HG03280 (cell line): ENCODE data around the gene ZHX3.

Source experiments
- ATAC-seq: cut with Tn5 transposase; IDR thresholded peaks from one replicate; pipeline ENCODE4 v1.9.1; 2021; ENCODE audit warnings: mild to moderate bottlenecking, moderate library complexity; ENCODE audit not compliant: unreplicated experiment

ZHX3 gene

GRCh38 chr20:41200446-41201202, 116.9 kb downstream of the ZHX3 start:
- no peak for ATAC-seq

- ATAC-seq: no peak
These were observed 119.1 kb downstream of the ZHX3 start for GRCh38 chr20:41198443-41198842.

GRCh38 chr20:41196653-41197225, 120.8 kb downstream of the ZHX3 start:
- ATAC-seq: no peak

GRCh38 chr20:41192575-41192974, 125.0 kb downstream of the ZHX3 start:
- ATAC-seq: no peak

GRCh38 chr20:41191562-41192500, 125.7 kb downstream of the ZHX3 start:
- no peak for ATAC-seq

GRCh38 chr20:41187668-41188067, 129.9 kb downstream of the ZHX3 start:
- no peak for ATAC-seq

GRCh38 chr20:41185013-41185757, 132.3 kb downstream of the ZHX3 start:
- no peak for ATAC-seq

GRCh38 chr20:41183831-41184230, 133.7 kb downstream of the ZHX3 start:
- ATAC-seq: no peak

- ATAC-seq: no peak
These were observed 134.1 kb downstream of the ZHX3 start for GRCh38 chr20:41183391-41183790.

GRCh38 chr20:41182296-41183212, 135.0 kb downstream of the ZHX3 start:
- ATAC-seq: no peak

- ATAC-seq: no peak
These were observed 136.0 kb downstream of the ZHX3 start for GRCh38 chr20:41181567-41181966.

- ATAC-seq: no peak
These were observed 136.8 kb downstream of the ZHX3 start for GRCh38 chr20:41180599-41181333.

- no peak for ATAC-seq
These were observed 137.6 kb downstream of the ZHX3 start for GRCh38 chr20:41179961-41180360.

- no peak for ATAC-seq
These were observed 138.6 kb downstream of the ZHX3 start for GRCh38 chr20:41178904-41179432.

GRCh38 chr20:41178495-41178894, 139.0 kb downstream of the ZHX3 start:
- ATAC-seq: no peak

- ATAC-seq: no peak
These were observed 139.9 kb downstream of the ZHX3 start for GRCh38 chr20:41177636-41178035.

GRCh38 chr20:41176711-41177552, 140.6 kb downstream of the ZHX3 start:
- no peak for ATAC-seq

GRCh38 chr20:41175727-41176330, 141.7 kb downstream of the ZHX3 start:
- no peak for ATAC-seq
